ENCODE data around the gene LARP6. TPM values are rescaled to one million over a fixed set of nuclear protein-coding genes. Genes with fewer than 3 reads are reported as not detected.
"Not testable (repeated sequence)": the region's sequence is repeated elsewhere in the genome, so short reads cannot be mapped to it uniquely, and the experiment has no call there.

Gene LARP6
- total RNA-seq, 2 donors from 2014 or later, result 0.74 TPM; not detected in 1

GRCh38 chr15:70871490-70871889 lies 17.5 kb upstream of the LARP6 start:
- not testable (repeated sequence) for H3K27ac Mint-ChIP-seq; DNase-seq; H3K36me3 Mint-ChIP-seq (ENCODE audit: insufficient read depth in 2 of 2); H3K4me1 Mint-ChIP-seq (ENCODE audit: low read depth); H3K4me3 Mint-ChIP-seq; H3K9me3 Mint-ChIP-seq; ATAC-seq (replicated peaks in 1 of 2)
- peaks cover 31% of the 10 kb centered on the region for H3K27me3 Mint-ChIP-seq (ENCODE audit: low read depth)

GRCh38 chr15:70870051-70870450 lies 16.1 kb upstream of the LARP6 start:
- Mint-ChIP-seq H3K9me3 (peaks cover 0 to 2% of the 10 kb centered on the region in 2 donors), H3K27me3 (ENCODE audit: low read depth) (peaks cover 19% of the 10 kb centered on the region), H3K4me3 (no peak overlapping the region), H3K27ac (no peak overlapping the region), H3K36me3 (ENCODE audit: insufficient read depth in 2 of 2) (no peaks in the 10 kb centered on the region), H3K4me1 (ENCODE audit: low read depth) (no peaks in the 10 kb centered on the region)
- peak; percentile 31 to 69 for ATAC-seq (replicated peaks in 1 of 2)
- DNase-seq, result no peak

DNA sequence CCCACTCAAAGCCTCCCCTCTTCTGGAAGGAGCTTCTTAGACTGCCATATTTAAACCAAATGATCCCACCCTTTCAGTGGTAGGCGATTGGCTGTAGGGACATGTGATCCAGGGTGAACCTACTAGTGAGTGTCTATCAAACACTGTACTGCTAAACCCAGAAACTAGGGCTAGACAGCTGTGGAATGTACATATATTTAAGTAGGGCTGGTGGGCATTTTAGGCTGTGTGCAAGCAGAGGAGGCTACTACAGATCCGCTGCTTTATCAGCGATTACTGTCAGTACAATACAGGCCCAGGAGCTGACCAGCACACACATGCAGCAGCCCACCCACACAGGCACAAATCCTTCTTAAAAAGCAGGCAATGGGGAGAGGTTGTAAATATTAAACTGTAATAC lies 15.4 kb upstream of the LARP6 start:
- H3K27me3 Mint-ChIP-seq (ENCODE audit: low read depth), result peaks cover 12% of the 10 kb centered on the region
- H3K4me3 Mint-ChIP-seq, result no peak overlapping the region
- DNase-seq (no peak), ATAC-seq (replicated peaks in 1 of 2) (no peak)
- H3K9me3 Mint-ChIP-seq, result peaks cover 0 to 2% of the 10 kb centered on the region in 2 donors
- no peaks in the 10 kb centered on the region for H3K4me1 Mint-ChIP-seq (ENCODE audit: low read depth)
- H3K36me3 Mint-ChIP-seq (ENCODE audit: insufficient read depth in 2 of 2), result no peaks in the 10 kb centered on the region
- no peak overlapping the region for H3K27ac Mint-ChIP-seq

- H3K4me1 Mint-ChIP-seq (ENCODE audit: low read depth), result no peaks in the 10 kb centered on the region
- no peak for DNase-seq
- no peaks in the 10 kb centered on the region for H3K36me3 Mint-ChIP-seq (ENCODE audit: insufficient read depth in 2 of 2)
Measured at GRCh38 chr15:70867911-70868467, 14.0 kb upstream of the LARP6 start.

DNA sequence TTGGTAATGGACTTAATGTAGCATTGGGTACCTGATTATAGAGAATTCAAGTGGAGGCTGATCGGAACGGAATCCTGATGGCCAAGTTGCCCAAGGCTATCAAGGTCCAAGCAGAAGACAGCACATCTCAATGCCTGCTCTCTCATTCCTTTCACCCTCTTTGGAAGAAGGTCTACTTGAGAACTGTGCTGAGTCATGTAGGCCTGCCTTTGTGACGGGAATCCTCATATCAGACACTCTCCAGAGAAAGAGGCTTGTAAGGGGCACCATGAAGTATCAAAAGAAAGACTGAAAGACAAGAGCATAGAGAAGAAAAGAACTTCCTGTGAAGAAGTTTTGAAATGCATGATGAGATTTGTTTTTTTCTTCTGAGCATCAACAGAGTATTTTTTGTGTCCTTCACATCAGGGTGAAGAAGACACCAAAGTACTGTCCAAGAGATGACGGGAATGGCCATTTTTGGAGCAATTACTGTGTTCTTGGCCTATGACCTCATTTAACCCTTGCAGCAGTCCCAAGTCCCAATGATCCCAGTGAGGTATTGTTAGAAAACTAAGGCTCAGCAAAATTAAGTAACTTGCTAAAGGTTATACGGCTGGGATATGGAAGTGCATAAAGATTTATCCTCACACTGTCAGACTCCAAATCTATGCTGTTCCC lies 13.2 kb upstream of the LARP6 start:
- ATAC-seq (replicated peaks in 1 of 2), result no peak

More at GRCh38 chr15:70867911-70868467, 14.0 kb upstream of the LARP6 start:
- Mint-ChIP-seq H3K27ac (no peak overlapping the region), H3K27me3 (ENCODE audit: low read depth) (no peaks in the 10 kb centered on the region), H3K4me3 (no peak overlapping the region), H3K9me3 (peaks cover 0 to 2% of the 10 kb centered on the region in 2 donors)
- ATAC-seq (replicated peaks in 1 of 2), result no peak

GRCh38 chr15:70863450-70864218 lies 9.7 kb upstream of the LARP6 start:
- DNase-seq (no peak), ATAC-seq (replicated peaks in 1 of 2) (no peak)
- no peak overlapping the region for H3K4me3 Mint-ChIP-seq
- no peaks in the 10 kb centered on the region for H3K36me3 Mint-ChIP-seq (ENCODE audit: insufficient read depth in 2 of 2)
- no peaks in the 10 kb centered on the region for H3K4me1 Mint-ChIP-seq (ENCODE audit: low read depth)
- no peaks in the 10 kb centered on the region for H3K9me3 Mint-ChIP-seq
- no peaks in the 10 kb centered on the region for H3K27me3 Mint-ChIP-seq (ENCODE audit: low read depth)
- no peak overlapping the region for H3K27ac Mint-ChIP-seq

More for the DNA sequence above, 13.2 kb upstream of the LARP6 start:
- no peak overlapping the region for H3K4me3 Mint-ChIP-seq
- H3K36me3 Mint-ChIP-seq (ENCODE audit: insufficient read depth in 2 of 2), result no peaks in the 10 kb centered on the region
- H3K27ac Mint-ChIP-seq, result no peak overlapping the region
- H3K4me1 Mint-ChIP-seq (ENCODE audit: low read depth), result no peaks in the 10 kb centered on the region
- no peak for DNase-seq
- no peaks in the 10 kb centered on the region for H3K27me3 Mint-ChIP-seq (ENCODE audit: low read depth)
- no peaks in the 10 kb centered on the region for H3K9me3 Mint-ChIP-seq

DNA sequence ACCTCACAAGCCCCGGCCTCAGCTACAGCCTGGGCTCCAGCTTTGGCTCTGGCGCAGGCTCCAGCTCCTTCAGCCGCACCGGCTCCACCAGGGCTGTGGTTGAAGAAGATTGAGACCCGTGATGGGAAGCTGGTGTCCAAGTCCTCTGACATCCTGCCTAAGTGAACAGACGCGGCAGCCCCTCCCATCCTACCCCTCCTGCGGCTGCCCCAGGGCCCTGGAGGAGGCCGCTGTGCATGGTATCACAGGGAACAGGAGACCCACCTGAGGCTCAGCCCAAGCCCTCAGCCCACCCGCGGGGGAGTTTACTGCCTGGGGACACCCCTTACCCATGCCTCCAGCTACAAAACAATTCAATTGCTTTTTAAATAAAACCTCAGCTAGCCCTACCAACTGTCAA lies 6.0 kb upstream of the LARP6 start:
- ATAC-seq (replicated peaks in 1 of 2) (no peak), DNase-seq (no peak)
- peaks cover 21% of the 10 kb centered on the region for H3K27me3 Mint-ChIP-seq (ENCODE audit: low read depth)
- H3K4me1 Mint-ChIP-seq (ENCODE audit: low read depth), result no peaks in the 10 kb centered on the region
- no peaks in the 10 kb centered on the region for H3K36me3 Mint-ChIP-seq (ENCODE audit: insufficient read depth in 2 of 2)
- H3K9me3 Mint-ChIP-seq, result no peaks in the 10 kb centered on the region
- no peak overlapping the region for H3K27ac Mint-ChIP-seq
- no peak overlapping the region for H3K4me3 Mint-ChIP-seq

- Mint-ChIP-seq H3K4me3 (no peak overlapping the region), H3K36me3 (ENCODE audit: insufficient read depth in 2 of 2) (peaks cover 0 to 1% of the 10 kb centered on the region in 2 donors), H3K4me1 (ENCODE audit: low read depth) (peaks cover 3% of the 10 kb centered on the region), H3K9me3 (no peaks in the 10 kb centered on the region), H3K27me3 (ENCODE audit: low read depth) (peaks cover 27% of the 10 kb centered on the region), H3K27ac (no peak overlapping the region)
- no peak for DNase-seq
- no peak for ATAC-seq (replicated peaks in 1 of 2)
Measured at GRCh38 chr15:70859322-70859908, 5.5 kb upstream of the LARP6 start.

GRCh38 chr15:70858614-70859321 lies 4.8 kb upstream of the LARP6 start:
- DNase-seq; H3K4me1 Mint-ChIP-seq (ENCODE audit: low read depth); ATAC-seq (replicated peaks in 1 of 2); H3K9me3 Mint-ChIP-seq; H3K27ac Mint-ChIP-seq; H3K4me3 Mint-ChIP-seq; H3K36me3 Mint-ChIP-seq (ENCODE audit: insufficient read depth in 2 of 2): not testable (repeated sequence)
- peaks cover 31% of the 10 kb centered on the region for H3K27me3 Mint-ChIP-seq (ENCODE audit: low read depth)

DNA sequence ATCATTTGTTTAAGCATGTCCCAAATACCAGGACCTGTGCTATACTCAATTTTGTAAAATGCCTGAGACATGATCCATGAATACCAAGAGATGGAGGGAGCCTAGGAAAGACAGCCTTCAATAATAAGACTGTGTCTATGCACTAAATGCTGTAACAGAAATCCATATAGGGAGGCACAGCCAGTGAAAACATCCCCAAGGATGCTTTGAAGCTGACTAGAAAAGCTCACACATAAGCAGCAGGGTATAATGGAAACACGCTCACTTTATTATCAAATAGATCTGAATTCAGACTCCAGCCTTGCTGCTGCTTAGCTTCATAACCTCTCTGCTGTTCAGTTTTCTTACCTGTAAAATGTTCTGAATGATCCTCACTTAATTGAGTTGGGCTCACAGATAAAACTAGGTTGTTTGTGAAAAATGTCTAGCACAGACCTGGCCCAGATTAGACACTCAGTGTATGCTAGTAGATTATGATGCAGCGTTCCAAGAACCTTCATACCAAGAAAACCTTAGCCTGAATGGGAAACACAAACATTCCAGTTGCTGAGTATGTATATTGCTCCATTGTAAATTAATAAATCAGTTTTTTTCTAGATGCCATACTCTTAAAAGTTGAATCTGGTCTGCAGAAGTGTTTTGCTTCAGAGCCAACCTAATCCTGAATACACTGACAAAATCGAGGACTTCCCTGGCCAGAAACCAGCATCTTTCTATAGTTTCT lies 3.8 kb upstream of the LARP6 start:
- no peak overlapping the region for H3K27ac Mint-ChIP-seq

GRCh38 chr15:70856884-70857561 lies 3.1 kb upstream of the LARP6 start:
- H3K9me3 Mint-ChIP-seq, result no peaks in the 10 kb centered on the region
- peaks cover 43% of the 10 kb centered on the region for H3K27me3 Mint-ChIP-seq (ENCODE audit: low read depth)
- H3K36me3 Mint-ChIP-seq (ENCODE audit: insufficient read depth in 2 of 2), result peaks cover 0 to 1% of the 10 kb centered on the region in 2 donors

More for the DNA sequence above, 3.8 kb upstream of the LARP6 start:
- Mint-ChIP-seq H3K9me3 (no peaks in the 10 kb centered on the region), H3K27me3 (ENCODE audit: low read depth) (peaks cover 36% of the 10 kb centered on the region), H3K36me3 (ENCODE audit: insufficient read depth in 2 of 2) (peaks cover 0 to 1% of the 10 kb centered on the region in 2 donors), H3K4me1 (ENCODE audit: low read depth) (peaks cover 5% of the 10 kb centered on the region), H3K4me3 (no peak overlapping the region)
- DNase-seq (no peak), ATAC-seq (replicated peaks in 1 of 2) (no peak)

More at GRCh38 chr15:70856884-70857561, 3.1 kb upstream of the LARP6 start:
- no peak for ATAC-seq (replicated peaks in 1 of 2)
- Mint-ChIP-seq H3K4me1 (ENCODE audit: low read depth) (peaks cover 5% of the 10 kb centered on the region), H3K4me3 (no peak overlapping the region), H3K27ac (no peak overlapping the region)
- DNase-seq, result no peak
